Measurements from ENCODE around the gene TCEAL5.
"Not testable (repeated sequence)": the region's sequence is repeated elsewhere in the genome, so short reads cannot be mapped to it uniquely, and the experiment has no call there.

DNA sequence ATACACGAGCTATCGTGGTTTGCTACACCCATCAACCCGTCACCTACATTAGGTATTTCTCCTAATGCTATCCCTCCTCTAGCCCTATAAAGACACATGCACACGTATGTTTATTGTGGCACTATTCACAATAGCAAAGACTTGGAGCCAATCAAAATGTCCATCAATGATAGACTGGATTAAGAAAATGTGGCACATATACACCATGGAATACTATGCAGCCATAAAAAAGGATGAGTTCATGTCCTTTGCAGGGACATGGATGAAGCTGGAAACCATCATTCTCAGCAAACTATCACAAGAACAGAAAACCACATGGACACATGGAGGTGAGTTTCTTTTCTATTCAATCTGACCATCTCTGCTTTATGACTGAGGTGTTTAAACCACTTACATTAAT, 29.1 kb upstream of the TCEAL5 start:
- TF ChIP-seq, protein P1, sequence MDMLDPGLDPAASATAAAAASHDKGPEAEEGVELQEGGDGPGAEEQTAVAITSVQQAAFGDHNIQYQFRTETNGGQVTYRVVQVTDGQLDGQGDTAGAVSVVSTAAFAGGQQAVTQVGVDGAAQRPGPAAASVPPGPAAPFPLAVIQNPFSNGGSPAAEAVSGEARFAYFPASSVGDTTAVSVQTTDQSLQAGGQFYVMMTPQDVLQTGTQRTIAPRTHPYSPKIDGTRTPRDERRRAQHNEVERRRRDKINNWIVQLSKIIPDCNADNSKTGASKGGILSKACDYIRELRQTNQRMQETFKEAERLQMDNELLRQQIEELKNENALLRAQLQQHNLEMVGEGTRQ (IDR thresholded peaks at IDR 0.05; ENCODE audit: borderline replicate concordance, low read depth, low read length) = not testable (repeated sequence)
- not testable (repeated sequence) for TF ChIP-seq SMAD1 (IDR thresholded peaks at IDR 0.05; ENCODE audit: low read depth, partially characterized antibody); HDAC2 (IDR thresholded peaks at IDR 0.05); ZZZ3 (IDR thresholded peaks at IDR 0.05; ENCODE audit: control insufficient read depth, insufficient read length, low read depth); GATAD2B (conservative IDR thresholded peaks at IDR 0.05; ENCODE audit: low read depth); CREM (IDR thresholded peaks at IDR 0.05; ENCODE audit: low read depth)
- TF ChIP-seq, protein P2, sequence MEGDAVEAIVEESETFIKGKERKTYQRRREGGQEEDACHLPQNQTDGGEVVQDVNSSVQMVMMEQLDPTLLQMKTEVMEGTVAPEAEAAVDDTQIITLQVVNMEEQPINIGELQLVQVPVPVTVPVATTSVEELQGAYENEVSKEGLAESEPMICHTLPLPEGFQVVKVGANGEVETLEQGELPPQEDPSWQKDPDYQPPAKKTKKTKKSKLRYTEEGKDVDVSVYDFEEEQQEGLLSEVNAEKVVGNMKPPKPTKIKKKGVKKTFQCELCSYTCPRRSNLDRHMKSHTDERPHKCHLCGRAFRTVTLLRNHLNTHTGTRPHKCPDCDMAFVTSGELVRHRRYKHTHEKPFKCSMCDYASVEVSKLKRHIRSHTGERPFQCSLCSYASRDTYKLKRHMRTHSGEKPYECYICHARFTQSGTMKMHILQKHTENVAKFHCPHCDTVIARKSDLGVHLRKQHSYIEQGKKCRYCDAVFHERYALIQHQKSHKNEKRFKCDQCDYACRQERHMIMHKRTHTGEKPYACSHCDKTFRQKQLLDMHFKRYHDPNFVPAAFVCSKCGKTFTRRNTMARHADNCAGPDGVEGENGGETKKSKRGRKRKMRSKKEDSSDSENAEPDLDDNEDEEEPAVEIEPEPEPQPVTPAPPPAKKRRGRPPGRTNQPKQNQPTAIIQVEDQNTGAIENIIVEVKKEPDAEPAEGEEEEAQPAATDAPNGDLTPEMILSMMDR (IDR thresholded peaks at IDR 0.05 in 2 of 3, conservative IDR thresholded peaks at IDR 0.05 in 1 of 3; ENCODE audit: control insufficient read depth in 2 of 3, extremely low read depth in 1 of 3, insufficient read depth in 1 of 3, low read depth in 3 of 3, low read length in 3 of 3) = not testable (repeated sequence)
- TF ChIP-seq, protein P3, sequence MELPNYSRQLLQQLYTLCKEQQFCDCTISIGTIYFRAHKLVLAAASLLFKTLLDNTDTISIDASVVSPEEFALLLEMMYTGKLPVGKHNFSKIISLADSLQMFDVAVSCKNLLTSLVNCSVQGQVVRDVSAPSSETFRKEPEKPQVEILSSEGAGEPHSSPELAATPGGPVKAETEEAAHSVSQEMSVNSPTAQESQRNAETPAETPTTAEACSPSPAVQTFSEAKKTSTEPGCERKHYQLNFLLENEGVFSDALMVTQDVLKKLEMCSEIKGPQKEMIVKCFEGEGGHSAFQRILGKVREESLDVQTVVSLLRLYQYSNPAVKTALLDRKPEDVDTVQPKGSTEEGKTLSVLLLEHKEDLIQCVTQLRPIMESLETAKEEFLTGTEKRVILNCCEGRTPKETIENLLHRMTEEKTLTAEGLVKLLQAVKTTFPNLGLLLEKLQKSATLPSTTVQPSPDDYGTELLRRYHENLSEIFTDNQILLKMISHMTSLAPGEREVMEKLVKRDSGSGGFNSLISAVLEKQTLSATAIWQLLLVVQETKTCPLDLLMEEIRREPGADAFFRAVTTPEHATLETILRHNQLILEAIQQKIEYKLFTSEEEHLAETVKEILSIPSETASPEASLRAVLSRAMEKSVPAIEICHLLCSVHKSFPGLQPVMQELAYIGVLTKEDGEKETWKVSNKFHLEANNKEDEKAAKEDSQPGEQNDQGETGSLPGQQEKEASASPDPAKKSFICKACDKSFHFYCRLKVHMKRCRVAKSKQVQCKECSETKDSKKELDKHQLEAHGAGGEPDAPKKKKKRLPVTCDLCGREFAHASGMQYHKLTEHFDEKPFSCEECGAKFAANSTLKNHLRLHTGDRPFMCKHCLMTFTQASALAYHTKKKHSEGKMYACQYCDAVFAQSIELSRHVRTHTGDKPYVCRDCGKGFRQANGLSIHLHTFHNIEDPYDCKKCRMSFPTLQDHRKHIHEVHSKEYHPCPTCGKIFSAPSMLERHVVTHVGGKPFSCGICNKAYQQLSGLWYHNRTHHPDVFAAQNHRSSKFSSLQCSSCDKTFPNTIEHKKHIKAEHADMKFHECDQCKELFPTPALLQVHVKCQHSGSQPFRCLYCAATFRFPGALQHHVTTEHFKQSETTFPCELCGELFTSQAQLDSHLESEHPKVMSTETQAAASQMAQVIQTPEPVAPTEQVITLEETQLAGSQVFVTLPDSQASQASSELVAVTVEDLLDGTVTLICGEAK (IDR thresholded peaks at IDR 0.05; ENCODE audit: borderline replicate concordance) = not testable (repeated sequence)

Measured in GM12878 (cell line).